Heart right ventricle (tissue), 16 donors: ENCODE data around the gene CATSPER3. TPM values are rescaled to one million over a fixed set of nuclear protein-coding genes. Genes with fewer than 3 reads are reported as not detected.
A peak's percentile ranks its signal among the peaks of the same experiment; 100 is the strongest.

Experiments used
- ATAC-seq, 8 donors: fragments of 200-7000 bp; cut with Tn5 transposase; one replicate each; pipeline ENCODE4 v1.9.1; 2020; ENCODE audit warnings: mild to moderate bottlenecking in 8 of 8, moderate library complexity in 8 of 8, moderate number of reproducible peaks in 1 of 8
- DNase-seq, 2 donors: peaks; one replicate each; pipeline ENCODE4 v3.0.0-alpha.2; 2020
- H3K27ac ChIP-seq, 10 donors: fragments of 200-600 bp; sonication (generic) in 2 of 10; one replicate each; pipeline versions ENCODE4 v1.5.0 to v1.8.0; 2020 to 2022; ENCODE audit warnings: mild to moderate bottlenecking in 3 of 10
- H3K27me3 ChIP-seq, 7 donors: fragments of 200-600 bp; one replicate each; pipeline ENCODE4 v1.8.0; 2021 to 2022; ENCODE audit warnings: mild to moderate bottlenecking in 2 of 7
- H3K36me3 ChIP-seq, 9 donors: fragments of 200-600 bp; sonication (generic) in 1 of 9; one replicate each; pipeline versions ENCODE4 v1.5.0 to v1.8.0; 2020 to 2022; ENCODE audit warnings: mild to moderate bottlenecking in 2 of 9
- H3K4me1 ChIP-seq, 9 donors: fragments of 200-600 bp; sonication (generic) in 1 of 9; one replicate each; pipeline versions ENCODE4 v1.5.0 to v1.8.0; 2020 to 2022; ENCODE audit warnings: mild to moderate bottlenecking in 4 of 9
- H3K4me3 ChIP-seq, 10 donors: fragments of 200-600 bp; sonication (generic) in 2 of 10; one replicate each; pipeline versions ENCODE4 v1.5.0 to v1.8.0; 2020 to 2022; ENCODE audit warnings: mild to moderate bottlenecking in 7 of 10, moderate library complexity in 2 of 10
- H3K9me3 ChIP-seq, 11 donors: fragments of 200-600 bp in 10 of 11; sonication (generic) in 2 of 11; one replicate each; pipeline versions ENCODE4 v1.5.0 to v1.8.0; 2013 to 2022; ENCODE audit warnings: mild to moderate bottlenecking in 2 of 11, control low read depth in 1 of 11, moderate library complexity in 1 of 11
- WGBS, 2 donors: extraction: QIAGEN DNeasy Blood & Tissue Kit; methylation state at CpG; one replicate each; pipeline ENCODE4 v1.1.7; 2013; ENCODE audit warnings: inconsistent platforms in 1 of 2; 5-methylcytosine and 5-hydroxymethylcytosine counted together
- intact Hi-C, 10 donors: fragments of 100-400 bp; cut with DNase I; formaldehyde crosslinking; loops; one replicate each; pipeline versions ENCODE4 v1.11.1 to v1.14.2; 2022
- polyA plus RNA-seq, 2 donors: library from polyadenylated mRNA; stranded (reverse); fragments of 200-250 nt; gene quantifications; one replicate each; pipeline ENCODE4 v1.2.3, GENCODE V29; 2013
- total RNA-seq, 10 donors: library from RNA; stranded (reverse); fragmentation: NEBNext Ultra II Directional in 3 of 10; extraction: Animal tissue kit (Norgen Biotek cat#: 25700) in 3 of 10; gene quantifications; one replicate each; pipeline versions ENCODE4 v1.2.1 to v1.2.4, GENCODE V29; 2021 to 2023
- TF ChIP-seq, protein P1 (sequence below), 9 donors: fragments of 200-600 bp; sonication (generic) in 2 of 9; IDR thresholded peaks; one replicate each; pipeline versions ENCODE4 v1.5.0 to v1.8.0; 2021 to 2022; ENCODE audit warnings: antibody characterized with exemption in 9 of 9, mild to moderate bottlenecking in 5 of 9, moderate library complexity in 1 of 9
- donor health status: Arrhythmogenic right ventricular cardiomyopathy.
- donor health status: ischemic (EF 13 %, LVEDD 7.1; RV severe dilation, severe dysfunction).
- donor health status: healthy with polysubstance abuse.
- donor health status: DM: no; HTN: yes; CAD: no.
- donor health status: DM: no; HTN: no; CAD: no.
- donor health status: ischemic (EF 25% LVEDD 6.9; RV normal size, moderate dysfunction).
- donor health status: ischemic (EF 25% LVEDD 5.7; RV mildly dilated, moderate dysfunction).
- donor health status: healthy.
- donor health status: DM: yes; HTN: yes; CAD: no.
- donor health status: Ischemic cardiomyopathy.
- donor health status: ischemic (EF 35%, LVEDD 5.7; RV mildly dilated, moderate dysfunction).
- donor health status: nonischemic (EF 11% LVEDD 7.7; RV severe dilation, severe dysfunction).
- donor health status: DM: yes; HTN: yes; CAD: no.
- donor health status: PGD.
- donor health status: ischemic (EF 29% LVEDD 5.4; RV normal size, mild dysfunction).
- donor health status: nonischemic (EF 23%, LVEDD 6.1; RV moderate dilation, normal function).

The CATSPER3 gene
- total and polyA plus RNA-seq, 12 donors, result 0.37 to 1.1 (median 0.72) TPM

DNA sequence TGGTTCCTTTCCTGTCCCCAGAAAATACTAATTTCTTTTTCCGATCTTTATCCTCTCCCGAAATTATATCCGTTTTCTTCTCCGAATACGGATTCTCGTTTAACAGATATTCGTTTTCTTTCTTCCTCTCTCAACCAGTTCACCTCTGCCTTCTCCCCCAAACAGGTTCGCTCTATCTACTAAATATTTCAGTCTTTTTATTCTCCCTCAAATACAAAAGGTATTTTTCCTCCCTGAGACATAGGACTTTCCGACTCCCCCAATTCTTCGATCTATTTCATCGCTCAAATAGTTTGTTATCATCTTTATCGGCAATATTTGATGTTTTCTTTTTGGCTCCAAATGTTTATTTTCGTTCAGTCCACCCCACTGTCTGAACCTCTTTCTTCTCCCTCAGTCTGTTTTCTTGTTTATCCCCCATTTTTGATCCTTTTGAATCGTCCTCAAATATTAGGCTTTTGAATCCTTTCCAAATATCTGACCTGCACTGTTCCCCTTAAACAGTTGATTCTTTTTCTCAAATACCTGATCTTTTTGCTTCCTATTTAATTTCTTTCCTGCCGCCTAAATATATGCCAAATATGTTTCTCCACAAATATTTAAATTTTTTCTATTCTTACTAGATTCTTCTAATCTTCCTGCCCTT, 61.9 kb downstream of the CATSPER3 start:
- H3K4me1 ChIP-seq, result peaks cover 9 to 59% (median 47%) of the 10 kb centered on the region in 9 donors
- TF ChIP-seq, protein P1, sequence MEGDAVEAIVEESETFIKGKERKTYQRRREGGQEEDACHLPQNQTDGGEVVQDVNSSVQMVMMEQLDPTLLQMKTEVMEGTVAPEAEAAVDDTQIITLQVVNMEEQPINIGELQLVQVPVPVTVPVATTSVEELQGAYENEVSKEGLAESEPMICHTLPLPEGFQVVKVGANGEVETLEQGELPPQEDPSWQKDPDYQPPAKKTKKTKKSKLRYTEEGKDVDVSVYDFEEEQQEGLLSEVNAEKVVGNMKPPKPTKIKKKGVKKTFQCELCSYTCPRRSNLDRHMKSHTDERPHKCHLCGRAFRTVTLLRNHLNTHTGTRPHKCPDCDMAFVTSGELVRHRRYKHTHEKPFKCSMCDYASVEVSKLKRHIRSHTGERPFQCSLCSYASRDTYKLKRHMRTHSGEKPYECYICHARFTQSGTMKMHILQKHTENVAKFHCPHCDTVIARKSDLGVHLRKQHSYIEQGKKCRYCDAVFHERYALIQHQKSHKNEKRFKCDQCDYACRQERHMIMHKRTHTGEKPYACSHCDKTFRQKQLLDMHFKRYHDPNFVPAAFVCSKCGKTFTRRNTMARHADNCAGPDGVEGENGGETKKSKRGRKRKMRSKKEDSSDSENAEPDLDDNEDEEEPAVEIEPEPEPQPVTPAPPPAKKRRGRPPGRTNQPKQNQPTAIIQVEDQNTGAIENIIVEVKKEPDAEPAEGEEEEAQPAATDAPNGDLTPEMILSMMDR (IDR thresholded peaks at IDR 0.05), result no peak

DNA sequence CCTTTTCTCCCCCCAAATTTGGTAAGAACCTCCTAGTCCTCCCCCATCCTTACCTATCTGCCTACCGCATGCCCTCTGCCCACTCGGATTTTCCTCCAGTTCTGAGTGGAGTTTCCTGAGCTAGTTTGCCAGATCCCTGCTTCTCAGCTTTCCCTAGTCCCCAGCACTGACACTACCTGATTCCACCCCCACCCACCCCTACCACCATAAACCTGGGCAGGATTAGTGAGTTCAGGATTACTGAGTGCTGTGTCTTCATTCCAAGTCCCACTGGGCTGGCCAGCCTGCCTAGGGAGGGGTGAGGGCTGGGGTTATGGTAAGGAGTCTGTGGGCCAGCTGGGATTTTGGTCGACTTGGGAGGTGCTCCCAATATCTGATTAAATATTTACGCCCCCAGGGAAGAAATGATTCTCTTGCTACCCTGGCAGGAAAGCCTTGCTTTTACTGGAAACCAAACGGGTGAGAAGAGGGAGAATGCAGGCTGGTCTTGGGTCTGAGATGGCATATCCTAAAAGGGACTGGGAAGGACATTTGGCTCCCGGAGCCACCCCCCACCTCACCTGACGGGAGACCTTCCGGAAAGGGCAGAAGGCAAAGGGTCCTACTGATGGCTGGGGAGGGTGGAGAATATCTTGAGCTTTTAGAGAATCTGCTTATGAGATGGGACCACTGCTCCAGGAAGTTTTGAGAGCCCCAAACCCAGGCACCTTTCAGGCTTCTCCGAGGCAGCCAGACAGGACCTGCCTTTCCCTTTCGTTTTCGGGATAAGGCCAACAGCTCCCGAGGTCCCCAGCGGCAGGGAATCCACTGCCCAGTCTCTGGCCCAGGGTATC, 62.6 kb downstream of the CATSPER3 start:
- 4 to 7% methylated on average over 13 of the region's 13 CpGs for WGBS, 2 donors
- H3K9me3 ChIP-seq, result no peaks in the 10 kb centered on the region
- TF ChIP-seq, protein P1 (IDR thresholded peaks at IDR 0.05), result no peak
- intact Hi-C loops, result loop anchor here in 1 of 10 donors (10.0 kb wide), 1 partner anchor 154 kb away; no protein-coding TSS in a partner anchor
- ATAC-seq, result peak in 1 of 8 donors; percentile 3
- H3K4me3 ChIP-seq, result peak overlapping the region in 9 of 10 donors; percentile 3 to 46 (median 40)
- H3K27me3 ChIP-seq, result peaks cover 50 to 100% (median 98%) of the 10 kb centered on the region in 7 donors
- H3K27ac ChIP-seq, result no peak overlapping the region
- peaks cover 9 to 60% (median 48%) of the 10 kb centered on the region in 9 donors for H3K4me1 ChIP-seq
- DNase-seq, result no peak
- H3K36me3 ChIP-seq, result no peaks in the 10 kb centered on the region

More for the DNA sequence above, 61.9 kb downstream of the CATSPER3 start:
- Histone ChIP-seq H3K27ac (no peak overlapping the region), H3K27me3 (peaks cover 50 to 99% (median 95%) of the 10 kb centered on the region in 7 donors), H3K9me3 (no peaks in the 10 kb centered on the region), H3K36me3 (no peaks in the 10 kb centered on the region), H3K4me3 (no peak overlapping the region)
- WGBS, 2 donors, result 10 to 11% methylated on average over 15 of the region's 15 CpGs
- DNase-seq (no peak), ATAC-seq (no peak)
- intact Hi-C loops, result loop anchor here in 1 of 10 donors (10.0 kb wide), 1 partner anchor 155 kb away; no protein-coding TSS in a partner anchor

DNA sequence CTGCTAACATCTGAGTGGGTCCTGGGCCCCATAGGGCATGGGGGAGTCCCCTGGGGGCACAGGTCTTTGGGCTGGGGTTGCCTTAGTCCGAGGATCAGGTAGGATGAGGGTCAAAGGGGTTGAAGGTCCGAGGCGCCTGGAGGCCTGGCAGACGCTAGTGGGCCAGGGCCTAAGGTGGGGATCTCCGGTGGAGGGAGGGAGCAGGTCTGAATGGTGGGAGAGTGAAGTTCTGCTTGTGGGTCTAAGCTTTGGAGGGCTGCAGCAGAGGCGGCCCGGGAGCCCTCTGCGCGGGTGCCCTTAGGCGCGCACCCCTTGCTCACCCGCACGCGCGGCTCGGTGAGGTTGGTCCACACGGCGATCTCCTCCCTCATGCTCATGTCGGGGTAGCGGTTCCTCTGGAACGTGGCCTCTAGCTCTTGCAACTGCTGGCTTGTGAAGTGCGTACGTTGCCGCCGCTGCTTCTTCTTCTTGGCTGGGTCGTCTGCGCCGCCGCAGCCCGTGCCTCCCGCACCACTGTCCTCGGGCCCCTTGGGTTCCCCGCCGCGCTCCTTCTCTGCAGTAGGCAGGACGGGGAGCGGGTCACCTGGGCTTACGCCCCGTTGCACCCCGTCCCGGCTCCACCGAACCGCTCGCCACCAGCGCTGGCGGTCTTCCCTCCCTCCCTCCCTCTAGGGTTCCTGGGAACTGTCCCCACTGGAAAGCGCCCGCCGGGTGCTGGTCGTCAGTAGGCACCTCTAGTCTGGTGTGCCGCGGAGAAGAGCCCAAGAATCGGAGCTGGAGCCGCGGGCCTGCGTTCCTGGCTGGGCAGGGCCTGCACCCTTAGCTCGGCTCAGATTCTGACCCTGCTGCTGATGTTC, 63.5 kb downstream of the CATSPER3 start:
- intact Hi-C loops, result loop anchor here in 1 of 10 donors (10.0 kb wide), 1 partner anchor 154 kb away; no protein-coding TSS in a partner anchor
- H3K27ac ChIP-seq, result no peak overlapping the region
- WGBS, 2 donors, result 5 to 7% methylated on average over 57 of the region's 57 CpGs
- ATAC-seq (no peak), DNase-seq (no peak)
- TF ChIP-seq, protein P1 (IDR thresholded peaks at IDR 0.05), result no peak
- peaks cover 50 to 100% (median 98%) of the 10 kb centered on the region in 7 donors for H3K27me3 ChIP-seq
- H3K9me3 ChIP-seq, result no peaks in the 10 kb centered on the region
- no peaks in the 10 kb centered on the region for H3K36me3 ChIP-seq
- H3K4me3 ChIP-seq, result peak overlapping the region; percentile 3 to 46 (median 38)
- peaks cover 9 to 60% (median 48%) of the 10 kb centered on the region in 9 donors for H3K4me1 ChIP-seq
